ENCODE data around the gene KHDRBS2.
"Not testable (repeated sequence)": the region's sequence is repeated elsewhere in the genome, so short reads cannot be mapped to it uniquely, and the experiment has no call there.

The KHDRBS2 gene

GRCh38 chr6:61809004-61809595, 476.9 kb downstream of the KHDRBS2 start:
- no peak overlapping the region for H3K27ac Mint-ChIP-seq
- H3K4me1 Mint-ChIP-seq: no peaks in the 10 kb centered on the region
- H3K4me3 Mint-ChIP-seq: no peak overlapping the region
- no peaks in the 10 kb centered on the region for H3K36me3 Mint-ChIP-seq
- DNase-seq: no peak
- H3K9me3 Mint-ChIP-seq: peaks cover 13% of the 10 kb centered on the region
- CTCF ChIA-PET: no interaction called here
- H3K27me3 Mint-ChIP-seq: no peaks in the 10 kb centered on the region

GRCh38 chr6:61787998-61788397, 498.0 kb downstream of the KHDRBS2 start:
- no peaks in the 10 kb centered on the region for H3K4me1 Mint-ChIP-seq
- no peaks in the 10 kb centered on the region for H3K27me3 Mint-ChIP-seq
- CTCF ChIA-PET: no interaction called here
- DNase-seq: no peak
- no peak overlapping the region for H3K4me3 Mint-ChIP-seq
- no peaks in the 10 kb centered on the region for H3K36me3 Mint-ChIP-seq
- H3K27ac Mint-ChIP-seq: no peak overlapping the region
- peaks cover 4% of the 10 kb centered on the region for H3K9me3 Mint-ChIP-seq

- H3K27ac Mint-ChIP-seq, DNase-seq, CTCF ChIA-PET, H3K27me3 Mint-ChIP-seq, H3K36me3 Mint-ChIP-seq, H3K4me3 Mint-ChIP-seq, H3K4me1 Mint-ChIP-seq: not testable (repeated sequence)
- peaks cover 12% of the 10 kb centered on the region for H3K9me3 Mint-ChIP-seq
Measured at GRCh38 chr6:61769446-61769845, 516.6 kb downstream of the KHDRBS2 start.

GRCh38 chr6:61755739-61756138, 530.3 kb downstream of the KHDRBS2 start:
- H3K27me3 Mint-ChIP-seq: no peaks in the 10 kb centered on the region
- H3K4me1 Mint-ChIP-seq: no peaks in the 10 kb centered on the region
- H3K9me3 Mint-ChIP-seq: peaks cover 15% of the 10 kb centered on the region
- DNase-seq: no peak
- no peak overlapping the region for H3K4me3 Mint-ChIP-seq
- CTCF ChIA-PET: no interaction called here
- H3K36me3 Mint-ChIP-seq: no peaks in the 10 kb centered on the region
- no peak overlapping the region for H3K27ac Mint-ChIP-seq

GRCh38 chr6:61751986-61752385, 534.0 kb downstream of the KHDRBS2 start:
- no peak for DNase-seq
- Mint-ChIP-seq H3K36me3 (no peaks in the 10 kb centered on the region), H3K4me1 (no peaks in the 10 kb centered on the region), H3K27me3 (no peaks in the 10 kb centered on the region), H3K9me3 (peaks cover 12% of the 10 kb centered on the region), H3K27ac (no peak overlapping the region), H3K4me3 (no peak overlapping the region)
- CTCF ChIA-PET: no interaction called here

- DNase-seq: no peak
- H3K36me3 Mint-ChIP-seq: no peaks in the 10 kb centered on the region
- no peak overlapping the region for H3K27ac Mint-ChIP-seq
- H3K9me3 Mint-ChIP-seq: peaks cover 19% of the 10 kb centered on the region
- H3K27me3 Mint-ChIP-seq: no peaks in the 10 kb centered on the region
- no peaks in the 10 kb centered on the region for H3K4me1 Mint-ChIP-seq
- CTCF ChIA-PET: no interaction called here
- H3K4me3 Mint-ChIP-seq: no peak overlapping the region
Measured at GRCh38 chr6:61745994-61746393, 540.0 kb downstream of the KHDRBS2 start.

GRCh38 chr6:61711849-61712248, 574.2 kb downstream of the KHDRBS2 start:
- Mint-ChIP-seq H3K27ac (no peak overlapping the region), H3K4me3 (no peak overlapping the region), H3K27me3 (no peaks in the 10 kb centered on the region), H3K9me3 (no peaks in the 10 kb centered on the region), H3K36me3 (no peaks in the 10 kb centered on the region), H3K4me1 (no peaks in the 10 kb centered on the region)
- CTCF ChIA-PET: no interaction called here
- DNase-seq: no peak

GRCh38 chr6:61688165-61688564, 597.9 kb downstream of the KHDRBS2 start:
- Mint-ChIP-seq H3K36me3 (no peaks in the 10 kb centered on the region), H3K4me1 (no peaks in the 10 kb centered on the region), H3K27me3 (no peaks in the 10 kb centered on the region), H3K9me3 (peaks cover 14% of the 10 kb centered on the region), H3K4me3 (no peak overlapping the region), H3K27ac (no peak overlapping the region)
- no peak for DNase-seq
- CTCF ChIA-PET: no interaction called here

GRCh38 chr6:61682562-61682961, 603.5 kb downstream of the KHDRBS2 start:
- H3K27ac Mint-ChIP-seq: no peak overlapping the region
- H3K4me3 Mint-ChIP-seq: no peak overlapping the region
- CTCF ChIA-PET: no interaction called here
- peaks cover 13% of the 10 kb centered on the region for H3K9me3 Mint-ChIP-seq
- no peaks in the 10 kb centered on the region for H3K4me1 Mint-ChIP-seq
- no peaks in the 10 kb centered on the region for H3K36me3 Mint-ChIP-seq
- H3K27me3 Mint-ChIP-seq: no peaks in the 10 kb centered on the region
- no peak for DNase-seq

- Mint-ChIP-seq H3K27me3 (no peaks in the 10 kb centered on the region), H3K4me1 (no peaks in the 10 kb centered on the region), H3K9me3 (peaks cover 13% of the 10 kb centered on the region), H3K27ac (no peak overlapping the region), H3K4me3 (no peak overlapping the region), H3K36me3 (no peaks in the 10 kb centered on the region)
- CTCF ChIA-PET: no interaction called here
- DNase-seq: no peak
Measured at GRCh38 chr6:61679625-61680024, 606.4 kb downstream of the KHDRBS2 start.

GRCh38 chr6:61675734-61676133, 610.3 kb downstream of the KHDRBS2 start:
- CTCF ChIA-PET: no interaction called here
- no peak overlapping the region for H3K4me3 Mint-ChIP-seq
- H3K27me3 Mint-ChIP-seq: no peaks in the 10 kb centered on the region
- no peaks in the 10 kb centered on the region for H3K4me1 Mint-ChIP-seq
- H3K9me3 Mint-ChIP-seq: peaks cover 14% of the 10 kb centered on the region
- no peak overlapping the region for H3K27ac Mint-ChIP-seq
- no peak for DNase-seq
- no peaks in the 10 kb centered on the region for H3K36me3 Mint-ChIP-seq

GRCh38 chr6:61649845-61650244, 636.2 kb downstream of the KHDRBS2 start:
- Mint-ChIP-seq H3K27me3 (no peaks in the 10 kb centered on the region), H3K36me3 (no peaks in the 10 kb centered on the region), H3K4me1 (no peaks in the 10 kb centered on the region), H3K9me3 (peaks cover 8% of the 10 kb centered on the region), H3K4me3 (no peak overlapping the region), H3K27ac (no peak overlapping the region)
- no peak for DNase-seq
- CTCF ChIA-PET: no interaction called here

GRCh38 chr6:61640463-61640862, 645.6 kb downstream of the KHDRBS2 start:
- H3K4me3 Mint-ChIP-seq: no peak overlapping the region

More at GRCh38 chr6:61640463-61640862, 645.6 kb downstream of the KHDRBS2 start:
- CTCF ChIA-PET: no interaction called here
- DNase-seq: no peak
- Mint-ChIP-seq H3K36me3 (no peaks in the 10 kb centered on the region), H3K9me3 (peaks cover 10% of the 10 kb centered on the region), H3K4me1 (no peaks in the 10 kb centered on the region), H3K27ac (no peak overlapping the region), H3K27me3 (no peaks in the 10 kb centered on the region)

Measured in activated naive CD4-positive, alpha-beta T cell treated with anti-CD3 and anti-CD28 coated beads, Interleukin-2, amount 10 ng/mL, durations not matched to agents 7 days and 5 days (primary cell).